ENCODE results near the gene TLE5.
"Not testable (repeated sequence)": the region's sequence is repeated elsewhere in the genome, so short reads cannot be mapped to it uniquely, and the experiment has no call there.

- not testable (repeated sequence) for TF ChIP-seq CTCF (IDR thresholded peaks at IDR 0.05); ZFX (IDR thresholded peaks at IDR 0.05; ENCODE audit: borderline replicate concordance)
Measured at GRCh38 chr19:3036977-3037544, 25.2 kb downstream of the TLE5 start.
